ENCODE measurements around the gene ARHGAP23. TPM values are rescaled to one million over a fixed set of nuclear protein-coding genes. Genes with fewer than 3 reads are reported as not detected.
"Not testable (repeated sequence)": the region's sequence is repeated elsewhere in the genome, so short reads cannot be mapped to it uniquely, and the experiment has no call there.

Gene ARHGAP23
- polyA plus RNA-seq, 1 donor: 23.6 TPM

DNA sequence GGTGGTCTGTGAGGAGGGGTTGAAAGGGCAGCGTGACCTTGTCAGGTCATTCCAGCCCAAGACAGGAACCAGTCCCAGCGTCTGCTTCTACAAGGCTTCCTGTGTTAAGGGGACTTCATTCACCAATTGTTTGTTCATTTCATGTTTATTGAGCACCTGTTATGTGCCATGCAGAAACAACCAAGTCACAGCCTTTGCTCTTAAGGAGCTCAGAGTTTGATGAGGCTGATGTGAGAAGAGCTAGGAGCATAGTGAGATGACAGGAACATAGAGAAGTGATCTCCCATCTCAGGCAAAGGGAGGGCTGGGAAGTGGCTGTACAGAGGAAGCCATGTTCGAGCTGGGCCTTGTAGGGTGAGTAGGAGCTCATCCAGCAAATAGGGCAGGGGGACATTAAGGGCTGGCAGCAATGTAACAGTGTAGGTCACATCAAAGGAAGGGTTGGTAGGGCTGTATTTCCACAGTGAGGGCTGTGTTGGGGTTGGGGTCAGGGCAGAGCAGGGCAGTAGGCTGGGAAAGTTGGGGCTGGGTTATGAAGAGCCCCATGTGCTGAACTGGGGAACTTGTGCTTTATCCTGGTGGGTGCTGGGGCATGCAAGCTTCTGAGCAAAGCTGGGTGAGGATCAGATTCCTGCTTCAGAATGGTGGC is 79.8 kb downstream of the ARHGAP23 start:
- H3K9me3 ChIP-seq (ENCODE audit: control insufficient read depth, low read depth, low read length): peaks cover 3% of the 10 kb centered on the region

DNA sequence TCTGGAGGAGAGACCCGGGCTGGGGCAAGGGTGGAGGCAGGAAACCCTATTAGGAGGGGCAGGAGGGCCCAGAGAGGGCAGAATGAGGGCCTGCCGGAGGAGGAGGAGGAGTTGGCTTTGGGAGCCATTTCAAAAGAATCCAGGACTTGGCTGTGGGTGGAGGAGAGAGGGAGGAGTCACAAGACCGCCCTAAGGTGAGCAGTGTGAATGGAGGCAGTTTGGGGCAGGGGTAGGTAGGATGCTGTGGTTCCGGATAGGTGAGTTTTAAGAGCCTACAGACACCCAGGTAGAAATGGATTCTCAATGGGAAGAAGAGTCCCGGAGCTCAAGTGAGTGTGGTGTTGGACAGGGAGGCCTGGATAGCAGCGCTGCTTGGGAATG is 80.3 kb downstream of the ARHGAP23 start:
- peaks cover 6% of the 10 kb centered on the region for H3K36me3 ChIP-seq (ENCODE audit: control insufficient read depth, insufficient read depth, low read length)
- no peak overlapping the region for H3K27ac ChIP-seq (ENCODE audit: low read length)
- no peak overlapping the region for H3K4me3 ChIP-seq (ENCODE audit: low read length)
- peaks cover 10% of the 10 kb centered on the region for H3K4me1 ChIP-seq (ENCODE audit: control insufficient read depth, insufficient read depth, low read length)
- peaks cover 3% of the 10 kb centered on the region for H3K9me3 ChIP-seq (ENCODE audit: control insufficient read depth, low read depth, low read length)
- DNase-seq: no peak
- WGBS (ENCODE audit: insufficient coverage, low lambda C conversion rate): no CpG with 5 or more reads among the region's 6 CpGs
- H3K27me3 ChIP-seq (ENCODE audit: control insufficient read depth, insufficient read depth, low read length): peaks cover 30% of the 10 kb centered on the region

More for the DNA sequence above, 79.8 kb downstream of the ARHGAP23 start:
- Histone ChIP-seq H3K4me3 (ENCODE audit: low read length) (no peak overlapping the region), H3K27ac (ENCODE audit: low read length) (no peak overlapping the region), H3K4me1 (ENCODE audit: control insufficient read depth, insufficient read depth, low read length) (peaks cover 10% of the 10 kb centered on the region), H3K36me3 (ENCODE audit: control insufficient read depth, insufficient read depth, low read length) (peaks cover 6% of the 10 kb centered on the region), H3K27me3 (ENCODE audit: control insufficient read depth, insufficient read depth, low read length) (peaks cover 30% of the 10 kb centered on the region)
- DNase-seq: no peak
- no CpG with 5 or more reads among the region's 3 CpGs for whole genome bisulfite sequencing (ENCODE audit: insufficient coverage, low lambda C conversion rate)

DNA sequence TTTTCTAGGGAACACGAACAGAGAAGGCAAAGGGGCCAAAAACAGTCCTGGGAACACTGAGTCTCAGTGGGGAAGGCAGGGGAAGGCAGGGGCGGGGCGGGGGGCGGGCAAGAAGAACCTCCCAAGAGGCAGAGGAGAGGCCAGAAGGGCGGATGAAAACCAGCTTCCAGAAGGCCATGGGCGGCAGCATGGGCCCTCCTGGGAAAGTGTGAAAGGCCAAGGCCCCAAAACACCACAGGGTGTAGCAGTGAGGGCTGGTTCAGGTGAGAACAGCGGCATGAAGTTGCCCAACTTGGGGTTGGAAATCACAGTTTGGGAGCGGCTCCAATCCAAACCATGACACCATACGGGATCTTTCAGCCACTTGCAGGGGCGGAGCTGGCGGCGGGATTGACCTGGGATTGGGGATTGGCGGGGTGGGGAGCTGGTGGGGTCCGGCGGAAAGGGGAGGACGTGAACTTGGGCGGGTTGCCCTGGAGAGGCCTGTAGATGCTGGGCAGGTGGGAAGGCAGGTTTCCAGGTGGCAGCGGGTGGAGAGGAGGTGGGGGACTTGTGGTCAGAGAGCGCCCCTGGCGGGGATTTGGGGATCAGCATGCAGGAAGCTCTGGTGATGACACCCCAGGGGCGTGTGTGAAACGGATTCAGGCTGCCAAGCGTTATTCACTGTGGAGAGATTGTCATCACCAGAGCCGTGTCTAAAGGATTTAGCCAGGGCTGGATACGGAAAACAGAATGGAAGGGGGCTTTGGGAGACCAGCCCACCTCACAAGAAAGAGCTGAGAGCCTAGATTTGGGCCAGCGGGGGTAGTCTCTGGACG is 80.9 kb downstream of the ARHGAP23 start:
- H3K36me3 ChIP-seq (ENCODE audit: control insufficient read depth, insufficient read depth, low read length): peaks cover 6% of the 10 kb centered on the region
- H3K4me1 ChIP-seq (ENCODE audit: control insufficient read depth, insufficient read depth, low read length): peaks cover 10% of the 10 kb centered on the region
- peaks cover 30% of the 10 kb centered on the region for H3K27me3 ChIP-seq (ENCODE audit: control insufficient read depth, insufficient read depth, low read length)
- H3K27ac ChIP-seq (ENCODE audit: low read length): no peak overlapping the region
- DNase-seq: peak; percentile 78 to 83
- WGBS (ENCODE audit: insufficient coverage, low lambda C conversion rate): no CpG with 5 or more reads among the region's 27 CpGs
- peaks cover 3% of the 10 kb centered on the region for H3K9me3 ChIP-seq (ENCODE audit: control insufficient read depth, low read depth, low read length)
- peak overlapping the region; percentile 7 for H3K4me3 ChIP-seq (ENCODE audit: low read length)

DNA sequence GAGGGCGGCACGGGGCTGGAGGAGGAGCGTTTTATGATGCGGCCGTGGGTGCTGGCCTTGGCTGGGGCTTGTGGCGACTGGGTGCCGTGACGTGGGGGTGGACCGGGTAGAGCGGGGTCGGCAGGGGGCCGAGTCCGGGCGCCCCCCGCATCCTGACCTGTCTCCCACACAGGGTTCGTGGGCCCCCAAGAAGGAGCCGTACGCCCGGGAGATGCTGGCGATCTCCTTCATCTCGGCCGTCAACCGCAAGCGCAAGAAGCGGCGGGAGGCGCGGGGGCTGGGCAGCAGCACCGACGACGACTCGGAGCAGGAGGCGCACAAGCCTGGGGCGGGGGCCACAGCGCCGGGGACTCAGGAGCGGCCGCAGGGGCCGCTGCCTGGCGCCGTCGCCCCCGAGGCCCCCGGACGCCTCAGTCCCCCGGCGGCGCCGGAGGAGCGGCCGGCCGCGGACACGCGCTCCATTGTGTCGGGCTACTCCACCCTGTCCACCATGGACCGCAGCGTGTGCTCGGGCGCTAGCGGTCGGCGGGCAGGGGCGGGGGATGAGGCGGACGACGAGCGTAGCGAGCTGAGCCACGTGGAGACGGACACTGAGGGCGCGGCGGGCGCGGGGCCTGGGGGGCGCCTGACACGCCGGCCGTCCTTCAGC is 81.6 kb downstream of the ARHGAP23 start:
- WGBS (ENCODE audit: insufficient coverage, low lambda C conversion rate): no CpG with 5 or more reads among the region's 80 CpGs
- Histone ChIP-seq H3K36me3 (ENCODE audit: control insufficient read depth, insufficient read depth, low read length) (peaks cover 3% of the 10 kb centered on the region), H3K27me3 (ENCODE audit: control insufficient read depth, insufficient read depth, low read length) (peaks cover 30% of the 10 kb centered on the region), H3K4me1 (ENCODE audit: control insufficient read depth, insufficient read depth, low read length) (peaks cover 10% of the 10 kb centered on the region), H3K27ac (ENCODE audit: low read length) (no peak overlapping the region), H3K9me3 (ENCODE audit: control insufficient read depth, low read depth, low read length) (peaks cover 3% of the 10 kb centered on the region), H3K4me3 (ENCODE audit: low read length) (peak overlapping the region; percentile 7)
- peak in 1 of 2 donors; percentile 32 for DNase-seq

DNA sequence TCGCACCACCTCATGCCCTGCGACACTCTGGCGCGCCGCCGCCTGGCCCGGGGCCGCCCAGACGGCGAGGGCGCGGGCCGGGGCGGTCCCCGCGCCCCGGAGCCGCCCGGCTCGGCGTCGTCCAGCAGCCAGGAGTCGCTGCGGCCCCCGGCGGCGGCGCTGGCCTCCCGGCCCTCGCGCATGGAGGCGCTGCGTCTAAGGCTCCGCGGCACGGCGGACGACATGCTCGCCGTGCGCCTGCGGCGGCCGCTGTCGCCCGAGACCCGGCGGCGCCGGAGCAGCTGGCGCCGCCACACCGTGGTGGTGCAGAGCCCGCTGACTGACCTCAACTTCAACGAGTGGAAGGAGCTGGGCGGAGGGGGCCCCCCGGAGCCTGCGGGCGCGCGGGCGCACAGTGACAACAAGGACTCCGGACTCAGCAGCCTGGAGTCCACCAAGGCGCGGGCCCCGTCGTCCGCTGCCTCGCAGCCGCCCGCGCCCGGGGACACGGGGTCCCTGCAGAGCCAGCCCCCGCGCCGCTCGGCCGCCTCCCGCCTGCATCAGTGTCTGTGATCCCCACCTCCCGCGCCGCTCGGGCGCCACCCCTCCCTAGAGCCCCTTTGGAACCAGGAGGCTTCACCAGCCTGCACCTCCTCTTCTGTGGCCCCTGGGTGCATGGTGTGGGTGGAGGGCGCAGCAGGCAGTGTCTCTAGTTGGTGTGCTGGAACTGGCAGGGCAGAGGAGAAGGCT is 82.3 kb downstream of the ARHGAP23 start:
- H3K36me3 ChIP-seq (ENCODE audit: control insufficient read depth, insufficient read depth, low read length): peaks cover 3% of the 10 kb centered on the region
- H3K4me3 ChIP-seq (ENCODE audit: low read length): no peak overlapping the region
- peaks cover 3% of the 10 kb centered on the region for H3K9me3 ChIP-seq (ENCODE audit: control insufficient read depth, low read depth, low read length)
- no CpG with 5 or more reads among the region's 86 CpGs for WGBS (ENCODE audit: insufficient coverage, low lambda C conversion rate)
- DNase-seq: peak; percentile 31 to 69
- peaks cover 30% of the 10 kb centered on the region for H3K27me3 ChIP-seq (ENCODE audit: control insufficient read depth, insufficient read depth, low read length)
- H3K4me1 ChIP-seq (ENCODE audit: control insufficient read depth, insufficient read depth, low read length): peaks cover 10% of the 10 kb centered on the region
- H3K27ac ChIP-seq (ENCODE audit: low read length): no peak overlapping the region

DNA sequence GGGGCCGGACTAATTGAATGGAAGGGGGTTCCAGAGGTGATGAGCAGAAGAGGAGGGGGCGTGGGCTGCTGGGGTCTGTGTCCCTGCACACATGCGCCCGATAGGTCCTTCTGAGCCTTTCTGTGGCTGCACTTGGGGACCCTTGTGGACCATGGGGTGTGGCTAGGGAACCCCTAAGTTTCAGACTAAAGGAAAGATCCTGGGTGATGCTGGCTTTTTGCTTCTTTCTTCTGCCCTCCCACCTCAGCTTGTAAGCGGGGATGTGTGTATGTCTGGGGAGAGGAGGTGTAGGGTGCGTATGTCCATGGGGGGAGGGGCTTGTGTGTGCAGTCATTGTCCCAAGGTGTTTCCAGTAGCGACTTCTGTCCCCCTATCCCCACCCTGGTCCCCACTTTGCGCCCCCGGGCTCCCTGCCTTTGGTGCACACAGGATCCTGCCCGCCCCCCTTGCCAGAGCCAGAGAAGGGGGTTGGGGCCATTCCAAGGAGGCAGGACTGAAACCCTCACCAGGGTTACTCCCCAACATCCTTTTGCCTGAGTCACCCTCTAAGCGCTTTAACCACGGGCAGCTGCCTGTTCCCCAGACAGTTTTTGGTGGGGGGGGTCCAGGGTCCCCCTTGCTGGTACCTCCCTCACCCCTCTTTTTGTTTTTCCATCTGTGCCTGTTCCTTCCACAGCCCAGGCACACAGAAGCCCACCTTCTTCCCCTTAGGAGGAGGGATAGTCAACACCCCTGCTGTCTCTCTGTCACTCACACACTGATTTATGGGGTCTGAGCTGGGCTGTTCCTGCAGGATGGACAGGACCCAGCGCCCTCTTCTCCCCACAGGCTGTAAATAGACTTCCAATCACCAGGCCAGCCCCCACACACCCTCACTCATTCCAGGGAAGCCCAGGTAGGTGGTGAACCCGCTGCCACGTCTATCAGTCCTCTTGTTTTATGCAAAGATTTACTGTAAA is 83.2 kb downstream of the ARHGAP23 start:
- no peak for DNase-seq
- H3K27ac ChIP-seq (ENCODE audit: low read length): no peak overlapping the region
- peaks cover 3% of the 10 kb centered on the region for H3K9me3 ChIP-seq (ENCODE audit: control insufficient read depth, low read depth, low read length)
- peaks cover 3% of the 10 kb centered on the region for H3K36me3 ChIP-seq (ENCODE audit: control insufficient read depth, insufficient read depth, low read length)
- WGBS (ENCODE audit: insufficient coverage, low lambda C conversion rate): no CpG with 5 or more reads among the region's 15 CpGs
- peaks cover 10% of the 10 kb centered on the region for H3K4me1 ChIP-seq (ENCODE audit: control insufficient read depth, insufficient read depth, low read length)
- H3K4me3 ChIP-seq (ENCODE audit: low read length): no peak overlapping the region
- peaks cover 30% of the 10 kb centered on the region for H3K27me3 ChIP-seq (ENCODE audit: control insufficient read depth, insufficient read depth, low read length)

DNA sequence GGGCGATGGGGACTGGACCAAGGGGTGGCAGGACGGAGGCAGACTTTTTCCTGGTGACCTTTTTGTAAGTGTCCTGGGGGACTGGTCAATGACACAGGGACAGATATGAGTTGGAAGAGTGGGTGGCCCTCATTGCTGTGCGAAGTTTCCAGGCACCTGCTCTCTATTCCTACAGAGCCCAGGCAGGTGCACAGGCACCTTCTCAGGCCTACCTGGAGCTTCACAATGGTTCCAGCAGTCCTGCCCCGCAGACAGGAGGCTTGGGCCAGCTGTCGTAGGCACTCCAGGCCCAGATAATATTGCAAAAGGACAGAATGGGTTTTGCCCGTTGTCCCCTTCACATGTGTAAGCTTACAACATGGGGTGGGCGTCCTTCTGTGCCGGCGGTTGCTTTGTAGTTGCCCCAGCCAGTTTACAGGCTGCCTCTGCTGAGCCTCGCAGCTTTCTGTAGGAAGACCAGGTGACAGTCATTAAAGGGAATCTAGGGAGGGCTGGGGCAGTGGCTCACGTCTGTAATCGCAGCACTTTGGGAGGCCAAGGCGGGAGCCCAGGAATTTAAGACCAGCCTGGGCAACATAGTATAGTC is 84.3 kb downstream of the ARHGAP23 start:
- no peak overlapping the region for H3K27ac ChIP-seq (ENCODE audit: low read length)
- DNase-seq: no peak
- no CpG with 5 or more reads among the region's 13 CpGs for WGBS (ENCODE audit: insufficient coverage, low lambda C conversion rate)

DNA sequence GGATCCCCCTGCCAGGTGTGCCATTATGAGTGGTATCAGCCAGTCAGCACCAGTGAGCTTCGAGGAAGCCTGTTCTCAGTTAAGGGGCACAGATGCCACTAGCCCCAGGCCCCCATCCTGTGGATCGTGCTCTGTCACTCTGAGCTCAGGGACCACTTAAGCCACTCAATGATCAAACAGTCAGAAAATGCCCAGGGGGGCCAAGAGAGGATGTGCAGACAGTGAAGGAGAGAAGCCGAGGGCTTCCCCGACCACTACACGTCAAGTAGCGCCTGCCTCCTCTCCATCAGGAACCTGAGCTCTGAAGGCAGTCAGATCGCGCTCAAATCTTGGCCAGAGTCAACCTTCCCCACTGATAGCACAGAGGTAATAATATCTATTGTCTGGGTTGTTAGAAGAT is 98.3 kb downstream of the ARHGAP23 start:
- no CpG with 5 or more reads among the region's 8 CpGs for WGBS (ENCODE audit: insufficient coverage, low lambda C conversion rate)
- H3K27ac ChIP-seq (ENCODE audit: low read length); H3K36me3 ChIP-seq (ENCODE audit: control insufficient read depth, insufficient read depth, low read length); H3K4me1 ChIP-seq (ENCODE audit: control insufficient read depth, insufficient read depth, low read length); H3K4me3 ChIP-seq (ENCODE audit: low read length); DNase-seq; H3K27me3 ChIP-seq (ENCODE audit: control insufficient read depth, insufficient read depth, low read length); H3K9me3 ChIP-seq (ENCODE audit: control insufficient read depth, low read depth, low read length): not testable (repeated sequence)

More for the DNA sequence above, 84.3 kb downstream of the ARHGAP23 start:
- Histone ChIP-seq H3K4me3 (ENCODE audit: low read length) (no peak overlapping the region), H3K27me3 (ENCODE audit: control insufficient read depth, insufficient read depth, low read length) (peaks cover 30% of the 10 kb centered on the region), H3K36me3 (ENCODE audit: control insufficient read depth, insufficient read depth, low read length) (peaks cover under 1% of the 10 kb centered on the region), H3K4me1 (ENCODE audit: control insufficient read depth, insufficient read depth, low read length) (peaks cover 10% of the 10 kb centered on the region), H3K9me3 (ENCODE audit: control insufficient read depth, low read depth, low read length) (peaks cover 3% of the 10 kb centered on the region)

DNA sequence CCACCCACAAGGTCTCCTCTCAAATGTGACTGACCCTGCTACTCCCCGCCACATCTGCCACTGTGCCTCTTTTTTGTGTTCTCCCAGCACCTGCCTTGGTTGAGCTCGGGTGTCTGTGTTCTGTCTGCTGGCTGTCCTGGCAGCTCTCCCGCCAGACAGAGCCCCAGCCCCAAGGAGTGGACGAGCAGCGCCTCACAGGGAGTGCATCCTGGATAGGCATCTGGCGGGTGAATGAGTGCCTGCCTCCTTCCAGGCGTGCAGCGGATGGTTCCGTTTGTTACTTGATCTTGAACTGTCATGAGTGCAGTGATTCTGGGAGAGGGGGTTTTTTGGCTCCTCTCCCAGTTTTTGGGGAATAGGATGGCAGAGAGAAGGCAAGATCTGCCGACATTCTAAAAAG is 99.9 kb downstream of the ARHGAP23 start:
- not testable (repeated sequence) for DNase-seq; H3K36me3 ChIP-seq (ENCODE audit: control insufficient read depth, insufficient read depth, low read length); H3K27ac ChIP-seq (ENCODE audit: low read length); H3K4me1 ChIP-seq (ENCODE audit: control insufficient read depth, insufficient read depth, low read length); H3K4me3 ChIP-seq (ENCODE audit: low read length); H3K9me3 ChIP-seq (ENCODE audit: control insufficient read depth, low read depth, low read length)
- peaks cover 26% of the 10 kb centered on the region for H3K27me3 ChIP-seq (ENCODE audit: control insufficient read depth, insufficient read depth, low read length)
- no CpG with 5 or more reads among the region's 10 CpGs for WGBS (ENCODE audit: insufficient coverage, low lambda C conversion rate)
